Measurements from ENCODE around the gene HK1.

DNA sequence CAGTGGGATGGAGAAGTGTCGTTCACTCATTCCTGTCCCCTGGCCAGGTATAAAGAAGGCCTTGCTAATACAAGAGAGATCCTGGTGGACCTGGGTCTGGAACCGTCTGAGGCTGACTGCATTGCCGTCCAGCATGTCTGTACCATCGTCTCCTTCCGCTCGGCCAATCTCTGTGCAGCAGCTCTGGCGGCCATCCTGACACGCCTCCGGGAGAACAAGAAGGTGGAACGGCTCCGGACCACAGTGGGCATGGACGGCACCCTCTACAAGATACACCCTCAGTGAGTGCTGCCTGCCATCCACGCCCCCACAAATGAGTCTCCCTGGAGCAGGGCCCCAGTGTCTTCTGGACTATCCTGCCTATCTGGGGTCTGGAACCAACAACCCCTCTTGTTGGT lies 31.0 kb upstream of the HK1 start:
- TF ChIP-seq, protein P1, sequence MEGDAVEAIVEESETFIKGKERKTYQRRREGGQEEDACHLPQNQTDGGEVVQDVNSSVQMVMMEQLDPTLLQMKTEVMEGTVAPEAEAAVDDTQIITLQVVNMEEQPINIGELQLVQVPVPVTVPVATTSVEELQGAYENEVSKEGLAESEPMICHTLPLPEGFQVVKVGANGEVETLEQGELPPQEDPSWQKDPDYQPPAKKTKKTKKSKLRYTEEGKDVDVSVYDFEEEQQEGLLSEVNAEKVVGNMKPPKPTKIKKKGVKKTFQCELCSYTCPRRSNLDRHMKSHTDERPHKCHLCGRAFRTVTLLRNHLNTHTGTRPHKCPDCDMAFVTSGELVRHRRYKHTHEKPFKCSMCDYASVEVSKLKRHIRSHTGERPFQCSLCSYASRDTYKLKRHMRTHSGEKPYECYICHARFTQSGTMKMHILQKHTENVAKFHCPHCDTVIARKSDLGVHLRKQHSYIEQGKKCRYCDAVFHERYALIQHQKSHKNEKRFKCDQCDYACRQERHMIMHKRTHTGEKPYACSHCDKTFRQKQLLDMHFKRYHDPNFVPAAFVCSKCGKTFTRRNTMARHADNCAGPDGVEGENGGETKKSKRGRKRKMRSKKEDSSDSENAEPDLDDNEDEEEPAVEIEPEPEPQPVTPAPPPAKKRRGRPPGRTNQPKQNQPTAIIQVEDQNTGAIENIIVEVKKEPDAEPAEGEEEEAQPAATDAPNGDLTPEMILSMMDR (IDR thresholded peaks at IDR 0.05) = no peak
- TF ChIP-seq TEAD4 (CRISPR knock-in tag; IDR thresholded peaks at IDR 0.05) (no peak), NR3C1 (CRISPR knock-in tag; conservative IDR thresholded peaks at IDR 0.05; ENCODE audit: low read depth) (no peak), SP1 (CRISPR knock-in tag; conservative IDR thresholded peaks at IDR 0.05) (no peak), FOXJ3 (CRISPR knock-in tag; IDR thresholded peaks at IDR 0.05; ENCODE audit: borderline replicate concordance) (no peak)
- TF ChIP-seq, protein P2, sequence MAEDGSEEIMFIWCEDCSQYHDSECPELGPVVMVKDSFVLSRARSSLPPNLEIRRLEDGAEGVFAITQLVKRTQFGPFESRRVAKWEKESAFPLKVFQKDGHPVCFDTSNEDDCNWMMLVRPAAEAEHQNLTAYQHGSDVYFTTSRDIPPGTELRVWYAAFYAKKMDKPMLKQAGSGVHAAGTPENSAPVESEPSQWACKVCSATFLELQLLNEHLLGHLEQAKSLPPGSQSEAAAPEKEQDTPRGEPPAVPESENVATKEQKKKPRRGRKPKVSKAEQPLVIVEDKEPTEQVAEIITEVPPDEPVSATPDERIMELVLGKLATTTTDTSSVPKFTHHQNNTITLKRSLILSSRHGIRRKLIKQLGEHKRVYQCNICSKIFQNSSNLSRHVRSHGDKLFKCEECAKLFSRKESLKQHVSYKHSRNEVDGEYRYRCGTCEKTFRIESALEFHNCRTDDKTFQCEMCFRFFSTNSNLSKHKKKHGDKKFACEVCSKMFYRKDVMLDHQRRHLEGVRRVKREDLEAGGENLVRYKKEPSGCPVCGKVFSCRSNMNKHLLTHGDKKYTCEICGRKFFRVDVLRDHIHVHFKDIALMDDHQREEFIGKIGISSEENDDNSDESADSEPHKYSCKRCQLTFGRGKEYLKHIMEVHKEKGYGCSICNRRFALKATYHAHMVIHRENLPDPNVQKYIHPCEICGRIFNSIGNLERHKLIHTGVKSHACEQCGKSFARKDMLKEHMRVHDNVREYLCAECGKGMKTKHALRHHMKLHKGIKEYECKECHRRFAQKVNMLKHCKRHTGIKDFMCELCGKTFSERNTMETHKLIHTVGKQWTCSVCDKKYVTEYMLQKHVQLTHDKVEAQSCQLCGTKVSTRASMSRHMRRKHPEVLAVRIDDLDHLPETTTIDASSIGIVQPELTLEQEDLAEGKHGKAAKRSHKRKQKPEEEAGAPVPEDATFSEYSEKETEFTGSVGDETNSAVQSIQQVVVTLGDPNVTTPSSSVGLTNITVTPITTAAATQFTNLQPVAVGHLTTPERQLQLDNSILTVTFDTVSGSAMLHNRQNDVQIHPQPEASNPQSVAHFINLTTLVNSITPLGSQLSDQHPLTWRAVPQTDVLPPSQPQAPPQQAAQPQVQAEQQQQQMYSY (CRISPR knock-in tag; IDR thresholded peaks at IDR 0.05) = no peak
- TF ChIP-seq, protein P3, sequence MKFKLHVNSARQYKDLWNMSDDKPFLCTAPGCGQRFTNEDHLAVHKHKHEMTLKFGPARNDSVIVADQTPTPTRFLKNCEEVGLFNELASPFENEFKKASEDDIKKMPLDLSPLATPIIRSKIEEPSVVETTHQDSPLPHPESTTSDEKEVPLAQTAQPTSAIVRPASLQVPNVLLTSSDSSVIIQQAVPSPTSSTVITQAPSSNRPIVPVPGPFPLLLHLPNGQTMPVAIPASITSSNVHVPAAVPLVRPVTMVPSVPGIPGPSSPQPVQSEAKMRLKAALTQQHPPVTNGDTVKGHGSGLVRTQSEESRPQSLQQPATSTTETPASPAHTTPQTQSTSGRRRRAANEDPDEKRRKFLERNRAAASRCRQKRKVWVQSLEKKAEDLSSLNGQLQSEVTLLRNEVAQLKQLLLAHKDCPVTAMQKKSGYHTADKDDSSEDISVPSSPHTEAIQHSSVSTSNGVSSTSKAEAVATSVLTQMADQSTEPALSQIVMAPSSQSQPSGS (CRISPR knock-in tag; IDR thresholded peaks at IDR 0.05; ENCODE audit: borderline replicate concordance, low read depth) = no peak
- TF ChIP-seq, protein P4, sequence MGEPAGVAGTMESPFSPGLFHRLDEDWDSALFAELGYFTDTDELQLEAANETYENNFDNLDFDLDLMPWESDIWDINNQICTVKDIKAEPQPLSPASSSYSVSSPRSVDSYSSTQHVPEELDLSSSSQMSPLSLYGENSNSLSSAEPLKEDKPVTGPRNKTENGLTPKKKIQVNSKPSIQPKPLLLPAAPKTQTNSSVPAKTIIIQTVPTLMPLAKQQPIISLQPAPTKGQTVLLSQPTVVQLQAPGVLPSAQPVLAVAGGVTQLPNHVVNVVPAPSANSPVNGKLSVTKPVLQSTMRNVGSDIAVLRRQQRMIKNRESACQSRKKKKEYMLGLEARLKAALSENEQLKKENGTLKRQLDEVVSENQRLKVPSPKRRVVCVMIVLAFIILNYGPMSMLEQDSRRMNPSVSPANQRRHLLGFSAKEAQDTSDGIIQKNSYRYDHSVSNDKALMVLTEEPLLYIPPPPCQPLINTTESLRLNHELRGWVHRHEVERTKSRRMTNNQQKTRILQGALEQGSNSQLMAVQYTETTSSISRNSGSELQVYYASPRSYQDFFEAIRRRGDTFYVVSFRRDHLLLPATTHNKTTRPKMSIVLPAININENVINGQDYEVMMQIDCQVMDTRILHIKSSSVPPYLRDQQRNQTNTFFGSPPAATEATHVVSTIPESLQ (CRISPR knock-in tag; IDR thresholded peaks at IDR 0.05) = no peak
- TF ChIP-seq, protein P5, sequence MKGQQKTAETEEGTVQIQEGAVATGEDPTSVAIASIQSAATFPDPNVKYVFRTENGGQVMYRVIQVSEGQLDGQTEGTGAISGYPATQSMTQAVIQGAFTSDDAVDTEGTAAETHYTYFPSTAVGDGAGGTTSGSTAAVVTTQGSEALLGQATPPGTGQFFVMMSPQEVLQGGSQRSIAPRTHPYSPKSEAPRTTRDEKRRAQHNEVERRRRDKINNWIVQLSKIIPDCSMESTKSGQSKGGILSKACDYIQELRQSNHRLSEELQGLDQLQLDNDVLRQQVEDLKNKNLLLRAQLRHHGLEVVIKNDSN (CRISPR knock-in tag; IDR thresholded peaks at IDR 0.05) = no peak
- TF ChIP-seq, protein P6, sequence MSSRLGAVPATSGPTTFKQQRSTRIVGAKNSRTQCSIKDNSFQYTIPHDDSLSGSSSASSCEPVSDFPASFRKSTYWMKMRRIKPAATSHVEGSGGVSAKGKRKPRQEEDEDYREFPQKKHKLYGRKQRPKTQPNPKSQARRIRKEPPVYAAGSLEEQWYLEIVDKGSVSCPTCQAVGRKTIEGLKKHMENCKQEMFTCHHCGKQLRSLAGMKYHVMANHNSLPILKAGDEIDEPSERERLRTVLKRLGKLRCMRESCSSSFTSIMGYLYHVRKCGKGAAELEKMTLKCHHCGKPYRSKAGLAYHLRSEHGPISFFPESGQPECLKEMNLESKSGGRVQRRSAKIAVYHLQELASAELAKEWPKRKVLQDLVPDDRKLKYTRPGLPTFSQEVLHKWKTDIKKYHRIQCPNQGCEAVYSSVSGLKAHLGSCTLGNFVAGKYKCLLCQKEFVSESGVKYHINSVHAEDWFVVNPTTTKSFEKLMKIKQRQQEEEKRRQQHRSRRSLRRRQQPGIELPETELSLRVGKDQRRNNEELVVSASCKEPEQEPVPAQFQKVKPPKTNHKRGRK (CRISPR knock-in tag; IDR thresholded peaks at IDR 0.05; ENCODE audit: borderline replicate concordance) = no peak
- TF ChIP-seq, protein P7, sequence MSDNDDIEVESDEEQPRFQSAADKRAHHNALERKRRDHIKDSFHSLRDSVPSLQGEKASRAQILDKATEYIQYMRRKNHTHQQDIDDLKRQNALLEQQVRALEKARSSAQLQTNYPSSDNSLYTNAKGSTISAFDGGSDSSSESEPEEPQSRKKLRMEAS (CRISPR knock-in tag; IDR thresholded peaks at IDR 0.05) = no peak
- TF ChIP-seq, protein P8, sequence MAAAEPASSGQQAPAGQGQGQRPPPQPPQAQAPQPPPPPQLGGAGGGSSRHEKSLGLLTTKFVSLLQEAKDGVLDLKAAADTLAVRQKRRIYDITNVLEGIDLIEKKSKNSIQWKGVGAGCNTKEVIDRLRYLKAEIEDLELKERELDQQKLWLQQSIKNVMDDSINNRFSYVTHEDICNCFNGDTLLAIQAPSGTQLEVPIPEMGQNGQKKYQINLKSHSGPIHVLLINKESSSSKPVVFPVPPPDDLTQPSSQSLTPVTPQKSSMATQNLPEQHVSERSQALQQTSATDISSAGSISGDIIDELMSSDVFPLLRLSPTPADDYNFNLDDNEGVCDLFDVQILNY (CRISPR knock-in tag; IDR thresholded peaks at IDR 0.05) = no peak
